HG02623 (cell line): ENCODE results near the gene INTS6.

Experiments
- ATAC-seq: cut with Tn5 transposase; IDR thresholded peaks from one replicate; pipeline ENCODE4 v1.9.1; 2021; ENCODE audit warnings: moderate library complexity; ENCODE audit not compliant: unreplicated experiment

INTS6 gene

GRCh38 chr13:51325837-51326236 is 127.0 kb downstream of the INTS6 start:
- ATAC-seq = no peak

- no peak for ATAC-seq
Observed at GRCh38 chr13:51324714-51325420, 128.0 kb downstream of the INTS6 start.

GRCh38 chr13:51323824-51324511 is 128.9 kb downstream of the INTS6 start:
- no peak for ATAC-seq

GRCh38 chr13:51322826-51323225 is 130.0 kb downstream of the INTS6 start:
- no peak for ATAC-seq

GRCh38 chr13:51321836-51322235 is 131.0 kb downstream of the INTS6 start:
- ATAC-seq = no peak

GRCh38 chr13:51318876-51319275 is 134.0 kb downstream of the INTS6 start:
- no peak for ATAC-seq

- ATAC-seq = no peak
Observed at GRCh38 chr13:51318015-51318414, 134.8 kb downstream of the INTS6 start.

- no peak for ATAC-seq
Observed at GRCh38 chr13:51317262-51317661, 135.6 kb downstream of the INTS6 start.

GRCh38 chr13:51313619-51314018 is 139.2 kb downstream of the INTS6 start:
- no peak for ATAC-seq

GRCh38 chr13:51311957-51312520 is 140.8 kb downstream of the INTS6 start:
- ATAC-seq = no peak
